Tibial nerve (tissue), 4 donors: ENCODE measurements around the gene IGF1R.

Experiments used
- EP300 ChIP-seq, 2 donors: sonication (generic); formaldehyde crosslinking; IDR thresholded peaks; one replicate each; pipeline ENCODE4 v1.6.1; 2017; ENCODE audit warnings: antibody characterized with exemption in 2 of 2, mild to moderate bottlenecking in 1 of 2
- POLR2A ChIP-seq, 2 donors: fragments of 450-650 bp; IDR thresholded peaks; one replicate each; pipeline ENCODE4 v1.6.1; 2017; ENCODE audit warnings: antibody characterized with exemption in 2 of 2, mild to moderate bottlenecking in 2 of 2, moderate library complexity in 2 of 2
- TF ChIP-seq, protein P1 (sequence below), 5 experiments: fragments of 200-600 bp in 3 of 5; fragments of 450-650 bp in 2 of 5; sonication (generic) in 3 of 5; IDR thresholded peaks; one replicate each; pipeline ENCODE4 v1.5.1; 2016 to 2019; ENCODE audit warnings: antibody characterized with exemption in 5 of 5, mild to moderate bottlenecking in 3 of 5, moderate library complexity in 2 of 5

DNA sequence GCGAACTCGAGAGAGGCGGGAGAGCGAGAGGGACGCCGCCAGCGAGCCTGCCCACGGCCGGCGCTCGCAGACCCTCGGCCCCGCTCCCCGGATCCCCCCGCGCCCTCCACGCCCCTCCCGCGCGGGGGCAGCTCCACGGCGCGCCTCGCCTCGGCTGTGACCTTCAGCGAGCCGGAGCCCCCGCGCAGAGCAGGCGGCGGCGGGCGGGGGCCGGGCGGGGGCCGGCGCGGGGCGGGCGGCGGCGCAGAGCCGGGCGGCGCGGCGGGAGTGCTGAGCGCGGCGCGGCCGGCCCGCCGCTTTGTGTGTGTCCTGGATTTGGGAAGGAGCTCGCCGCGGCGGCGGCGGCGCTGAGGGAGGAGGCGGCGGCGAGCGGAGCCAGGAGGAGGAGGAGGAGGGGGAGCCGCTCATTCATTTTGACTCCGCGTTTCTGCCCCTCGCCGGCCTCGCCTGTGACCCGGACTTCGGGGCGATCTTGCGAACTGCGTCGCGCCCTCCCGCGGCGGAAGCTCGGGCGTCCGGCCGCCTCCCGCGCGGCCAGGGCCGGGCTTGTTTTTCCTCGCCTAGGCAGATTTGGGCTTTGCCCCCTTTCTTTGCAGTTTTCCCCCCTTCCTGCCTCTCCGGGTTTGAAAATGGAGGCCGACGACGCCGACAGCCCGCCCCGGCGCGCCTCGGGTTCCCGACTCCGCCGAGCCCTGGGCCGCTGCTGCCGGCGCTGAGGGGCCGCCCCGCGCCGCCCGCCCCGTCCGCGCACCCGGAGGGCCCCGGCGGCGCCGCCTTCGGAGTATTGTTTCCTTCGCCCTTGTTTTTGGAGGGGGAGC, 524 bp downstream of the IGF1R start:
- TF ChIP-seq, protein P1, sequence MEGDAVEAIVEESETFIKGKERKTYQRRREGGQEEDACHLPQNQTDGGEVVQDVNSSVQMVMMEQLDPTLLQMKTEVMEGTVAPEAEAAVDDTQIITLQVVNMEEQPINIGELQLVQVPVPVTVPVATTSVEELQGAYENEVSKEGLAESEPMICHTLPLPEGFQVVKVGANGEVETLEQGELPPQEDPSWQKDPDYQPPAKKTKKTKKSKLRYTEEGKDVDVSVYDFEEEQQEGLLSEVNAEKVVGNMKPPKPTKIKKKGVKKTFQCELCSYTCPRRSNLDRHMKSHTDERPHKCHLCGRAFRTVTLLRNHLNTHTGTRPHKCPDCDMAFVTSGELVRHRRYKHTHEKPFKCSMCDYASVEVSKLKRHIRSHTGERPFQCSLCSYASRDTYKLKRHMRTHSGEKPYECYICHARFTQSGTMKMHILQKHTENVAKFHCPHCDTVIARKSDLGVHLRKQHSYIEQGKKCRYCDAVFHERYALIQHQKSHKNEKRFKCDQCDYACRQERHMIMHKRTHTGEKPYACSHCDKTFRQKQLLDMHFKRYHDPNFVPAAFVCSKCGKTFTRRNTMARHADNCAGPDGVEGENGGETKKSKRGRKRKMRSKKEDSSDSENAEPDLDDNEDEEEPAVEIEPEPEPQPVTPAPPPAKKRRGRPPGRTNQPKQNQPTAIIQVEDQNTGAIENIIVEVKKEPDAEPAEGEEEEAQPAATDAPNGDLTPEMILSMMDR (IDR thresholded peaks at IDR 0.05): peak in 1 of 5 experiments; percentile 16
- TF ChIP-seq POLR2A (IDR thresholded peaks at IDR 0.05) (no peak), EP300 (IDR thresholded peaks at IDR 0.05) (peak in 1 of 2 donors; percentile 42)
